H9 (cell line): ENCODE data around the gene SH2D3C. TPM values are rescaled to one million over a fixed set of nuclear protein-coding genes. Genes with fewer than 3 reads are reported as not detected.

Experiments used
- DNase-seq: peaks from one replicate; pipeline ENCODE4 v3.0.0-alpha.2; 2017
- H2AFZ ChIP-seq: one replicate; pipeline ENCODE4 v1.6.1; 2013; ENCODE audit warnings: mild to moderate bottlenecking, low read length, control low read depth, moderate library complexity
- H2AK5ac ChIP-seq: 2 replicates; pipeline ENCODE4 v1.6.1; 2013; ENCODE audit warnings: low read length, control low read depth, mixed read lengths; ENCODE audit not compliant: insufficient read length
- H2BK120ac ChIP-seq: one replicate; pipeline ENCODE4 v1.6.1; 2013; ENCODE audit warnings: low read depth, mild to moderate bottlenecking, low read length, control low read depth, inconsistent platforms; ENCODE audit not compliant: poor library complexity, severe bottlenecking
- H2BK12ac ChIP-seq: 2 replicates; pipeline ENCODE4 v1.6.1; 2013; ENCODE audit warnings: low read length, control low read depth, mixed read lengths, low read depth; ENCODE audit not compliant: insufficient read length
- H2BK15ac ChIP-seq: 2 replicates; pipeline ENCODE4 v1.6.1; 2013; ENCODE audit warnings: low read depth, low read length, control low read depth
- H2BK20ac ChIP-seq: one replicate; pipeline ENCODE4 v1.6.1; 2013; ENCODE audit warnings: low read depth, mild to moderate bottlenecking, low read length, control low read depth, inconsistent platforms; ENCODE audit not compliant: poor library complexity, severe bottlenecking
- H2BK5ac ChIP-seq: 2 replicates; pipeline ENCODE4 v1.6.1; 2013; ENCODE audit warnings: low read length, control low read depth, mixed read lengths; ENCODE audit not compliant: insufficient read length
- H3K14ac ChIP-seq: 2 replicates; pipeline ENCODE4 v1.6.1; 2013; ENCODE audit warnings: low read length, control low read depth; ENCODE audit not compliant: insufficient read depth
- H3K18ac ChIP-seq: 2 replicates; pipeline ENCODE4 v1.6.1; 2013; ENCODE audit warnings: low read depth, mild to moderate bottlenecking, mixed read lengths, low read length, control low read depth; ENCODE audit not compliant: insufficient read length
- H3K23ac ChIP-seq: 2 replicates; pipeline ENCODE4 v1.6.1; 2013; ENCODE audit warnings: low read length, control low read depth, mixed read lengths, low read depth; ENCODE audit not compliant: insufficient read length
- H3K23me2 ChIP-seq: 2 replicates; pipeline ENCODE4 v1.6.1; 2013; ENCODE audit warnings: low read depth, mild to moderate bottlenecking, mixed read lengths, low read length, control low read depth; ENCODE audit not compliant: insufficient read length, poor library complexity, severe bottlenecking
- H3K27ac ChIP-seq: 2 replicates; pipeline ENCODE4 v1.5.1; 2013; ENCODE audit warnings: low read length, control low read depth, mixed read lengths, low read depth; ENCODE audit not compliant: insufficient read length
- H3K27me3 ChIP-seq: 2 replicates; pipeline ENCODE4 v1.6.1; 2013; ENCODE audit warnings: low read length, control low read depth, inconsistent platforms; ENCODE audit not compliant: insufficient read depth
- H3K4ac ChIP-seq: 2 replicates; pipeline ENCODE4 v1.6.1; 2013; ENCODE audit warnings: low read depth, mild to moderate bottlenecking, control low read depth, inconsistent platforms, low read length, moderate library complexity
- H3K4me1 ChIP-seq: 2 replicates; pipeline ENCODE4 v1.6.1; 2013; ENCODE audit warnings: low read length, control low read depth, inconsistent platforms; ENCODE audit not compliant: insufficient read depth
- H3K4me2 ChIP-seq: 2 replicates; pipeline ENCODE4 v1.6.1; 2013; ENCODE audit warnings: low read length, control low read depth, mixed read lengths; ENCODE audit not compliant: insufficient read length, insufficient read depth
- H3K56ac ChIP-seq: 2 replicates; pipeline ENCODE4 v1.6.1; 2013; ENCODE audit warnings: low read depth, mild to moderate bottlenecking, mixed read lengths, low read length, control low read depth; ENCODE audit not compliant: insufficient read length
- H3K79me1 ChIP-seq: 2 replicates; pipeline ENCODE4 v1.6.1; 2013; ENCODE audit warnings: low read depth, mild to moderate bottlenecking, moderate library complexity, low read length, control low read depth, inconsistent platforms; ENCODE audit not compliant: insufficient read depth, poor library complexity, severe bottlenecking
- H3K79me2 ChIP-seq: 2 replicates; pipeline ENCODE4 v1.6.1; 2013; ENCODE audit warnings: low read length, control low read depth, inconsistent platforms; ENCODE audit not compliant: insufficient read depth
- H3K9ac ChIP-seq: 2 replicates; pipeline ENCODE4 v1.6.1; 2013; ENCODE audit warnings: low read length, control low read depth, mixed read lengths; ENCODE audit not compliant: insufficient read length; ENCODE audit errors: extremely low read depth
- H3K9me3 ChIP-seq: one replicate; pipeline ENCODE4 v1.6.1; 2013; ENCODE audit warnings: low read depth, low read length, inconsistent platforms; ENCODE audit not compliant: control insufficient read depth
- H3T11ph ChIP-seq: one replicate; pipeline ENCODE4 v1.6.1; 2013; ENCODE audit warnings: mild to moderate bottlenecking, low read length, control low read depth, inconsistent platforms
- H4K20me1 ChIP-seq: one replicate; pipeline ENCODE4 v1.6.1; 2013; ENCODE audit not compliant: control insufficient read depth, insufficient read length, insufficient read depth
- H4K5ac ChIP-seq: 2 replicates; pipeline ENCODE4 v1.6.1; 2013; ENCODE audit warnings: low read depth, mild to moderate bottlenecking, mixed read lengths, low read length, control low read depth; ENCODE audit not compliant: insufficient read length
- H4K8ac ChIP-seq: replicated peaks from 2 replicates; pipeline ENCODE4 v1.6.1; 2013; ENCODE audit warnings: low read length, control low read depth, mixed read lengths, low read depth; ENCODE audit not compliant: insufficient read length
- H4K91ac ChIP-seq: 2 replicates; pipeline ENCODE4 v1.6.1; 2013; ENCODE audit warnings: low read depth, mild to moderate bottlenecking, moderate library complexity, mixed read lengths, low read length, control low read depth; ENCODE audit not compliant: insufficient read length
- H3K27ac Mint-ChIP-seq, 3 experiments: 2 replicates in 2 of 3; 3 replicates in 1 of 3; pipeline ENCODE4 v1.8.0; 2020 to 2021; ENCODE audit warnings: mixed read lengths in 3 of 3, mild to moderate bottlenecking in 1 of 3, moderate library complexity in 1 of 3
- H3K27me3 Mint-ChIP-seq: 2 replicates; pipeline ENCODE4 v1.8.0; 2021; ENCODE audit warnings: low read depth, mild to moderate bottlenecking, moderate library complexity, mixed read lengths
- H3K36me3 Mint-ChIP-seq, 3 experiments: 2 replicates in 2 of 3; 3 replicates in 1 of 3; pipeline ENCODE4 v1.8.0; 2020 to 2021; ENCODE audit warnings: low read depth in 3 of 3, mixed read lengths in 3 of 3; ENCODE audit not compliant: insufficient read depth in 1 of 3
- H3K4me1 Mint-ChIP-seq, 2 experiments: 2 replicates each; pipeline ENCODE4 v1.8.0; 2020; ENCODE audit warnings: mixed read lengths in 2 of 2
- H3K4me3 Mint-ChIP-seq, 2 experiments: 2 replicates in 1 of 2; 3 replicates in 1 of 2; pipeline ENCODE4 v1.8.0; 2020 to 2021; ENCODE audit warnings: mild to moderate bottlenecking in 2 of 2, mixed read lengths in 2 of 2, moderate library complexity in 1 of 2
- H3K9me3 Mint-ChIP-seq, 2 experiments: 2 replicates in 1 of 2; 3 replicates in 1 of 2; pipeline ENCODE4 v1.8.0; 2020; ENCODE audit warnings: mild to moderate bottlenecking in 2 of 2, mixed read lengths in 2 of 2, moderate library complexity in 1 of 2
- WGBS: extraction: QIAGEN DNeasy Blood & Tissue Kit; methylation state at CpG from one replicate; pipeline ENCODE4 v1.1.7; 2013; ENCODE audit warnings: missing lambda C conversion rate, low lambda C conversion rate, mixed read lengths; ENCODE audit not compliant: insufficient read length; ENCODE audit errors: extremely low coverage; 5-methylcytosine and 5-hydroxymethylcytosine counted together
- total RNA-seq: library from RNA; stranded (reverse); gene quantifications from 2 replicates; pipeline ENCODE4 v1.2.1, GENCODE V29; 2021
- TF ChIP-seq, protein P1 (sequence below): fragments of 200-600 bp; sonication (generic); conservative IDR thresholded peaks from 3 replicates; pipeline ENCODE4 v1.8.0; 2021; ENCODE audit warnings: antibody characterized with exemption, mild to moderate bottlenecking

The SH2D3C gene
- total RNA-seq, 1 experiment from 2014 or later = 1.7 TPM

DNA sequence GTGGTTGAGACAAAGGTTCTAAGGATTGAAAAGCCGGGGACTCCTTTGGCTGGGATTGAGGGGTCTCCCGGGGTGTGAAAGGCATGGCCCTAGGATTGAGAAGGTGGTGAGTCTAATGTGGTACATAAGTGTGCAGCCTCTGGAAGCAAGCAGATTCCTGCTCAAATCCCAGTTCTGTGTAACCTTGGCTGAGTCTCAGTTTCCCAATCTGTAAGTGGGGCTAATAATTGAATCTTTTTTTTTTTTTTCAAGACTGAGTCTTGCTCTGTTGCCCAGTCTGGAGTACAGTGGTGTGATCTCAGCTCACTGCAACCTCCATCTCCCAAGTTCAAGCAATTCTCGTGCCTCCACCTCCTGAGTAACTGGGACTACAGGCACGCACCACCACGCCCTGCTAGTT, 5.9 kb downstream of the SH2D3C start:
- Mint-ChIP-seq H3K4me1 (peaks cover 30 to 40% of the 10 kb centered on the region in 2 experiments), H3K4me3 (no peak overlapping the region), H3K27ac (no peak overlapping the region), H3K9me3 (no peaks in the 10 kb centered on the region), H3K36me3 (no peaks in the 10 kb centered on the region), H3K27me3 (peaks cover 6% of the 10 kb centered on the region)
- H2AK5ac ChIP-seq = no peak overlapping the region
- no CpG with 5 or more reads among the region's 5 CpGs for WGBS
- H2BK120ac ChIP-seq = no peak overlapping the region
- H3K4me1 ChIP-seq = peaks cover 8% of the 10 kb centered on the region
- H3K23ac ChIP-seq = no peak overlapping the region
- H4K20me1 ChIP-seq = no peaks in the 10 kb centered on the region
- H3K18ac ChIP-seq = no peak overlapping the region
- H2BK12ac ChIP-seq = no peak overlapping the region
- no peaks in the 10 kb centered on the region for H3K9me3 ChIP-seq
- H2BK20ac ChIP-seq = no peak overlapping the region
- H4K5ac ChIP-seq = no peak overlapping the region
- H3K23me2 ChIP-seq = peaks cover 8% of the 10 kb centered on the region
- no peaks in the 10 kb centered on the region for H3K79me1 ChIP-seq
- H3K14ac ChIP-seq = no peak overlapping the region
- H3K9ac ChIP-seq = no peak overlapping the region
- H3K27me3 ChIP-seq = no peaks in the 10 kb centered on the region
- no peak overlapping the region for H2BK15ac ChIP-seq
- no peak overlapping the region for H3K27ac ChIP-seq
- no peaks in the 10 kb centered on the region for H3K79me2 ChIP-seq
- no peak for DNase-seq
- H3T11ph ChIP-seq = no peak overlapping the region
- TF ChIP-seq, protein P1, sequence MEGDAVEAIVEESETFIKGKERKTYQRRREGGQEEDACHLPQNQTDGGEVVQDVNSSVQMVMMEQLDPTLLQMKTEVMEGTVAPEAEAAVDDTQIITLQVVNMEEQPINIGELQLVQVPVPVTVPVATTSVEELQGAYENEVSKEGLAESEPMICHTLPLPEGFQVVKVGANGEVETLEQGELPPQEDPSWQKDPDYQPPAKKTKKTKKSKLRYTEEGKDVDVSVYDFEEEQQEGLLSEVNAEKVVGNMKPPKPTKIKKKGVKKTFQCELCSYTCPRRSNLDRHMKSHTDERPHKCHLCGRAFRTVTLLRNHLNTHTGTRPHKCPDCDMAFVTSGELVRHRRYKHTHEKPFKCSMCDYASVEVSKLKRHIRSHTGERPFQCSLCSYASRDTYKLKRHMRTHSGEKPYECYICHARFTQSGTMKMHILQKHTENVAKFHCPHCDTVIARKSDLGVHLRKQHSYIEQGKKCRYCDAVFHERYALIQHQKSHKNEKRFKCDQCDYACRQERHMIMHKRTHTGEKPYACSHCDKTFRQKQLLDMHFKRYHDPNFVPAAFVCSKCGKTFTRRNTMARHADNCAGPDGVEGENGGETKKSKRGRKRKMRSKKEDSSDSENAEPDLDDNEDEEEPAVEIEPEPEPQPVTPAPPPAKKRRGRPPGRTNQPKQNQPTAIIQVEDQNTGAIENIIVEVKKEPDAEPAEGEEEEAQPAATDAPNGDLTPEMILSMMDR = no peak
- no peak overlapping the region for H4K91ac ChIP-seq
- no peak overlapping the region for H3K56ac ChIP-seq
- H2BK5ac ChIP-seq = no peak overlapping the region
- H2AFZ ChIP-seq = no peak overlapping the region
- no peak overlapping the region for H4K8ac ChIP-seq
- no peak overlapping the region for H3K4me2 ChIP-seq
- no peak overlapping the region for H3K4ac ChIP-seq
